GM19397 (cell line): ENCODE measurements around the gene KLK4.
A peak's percentile ranks its signal among the peaks of the same experiment; 100 is the strongest.
"Not testable (repeated sequence)": the region's sequence is repeated elsewhere in the genome, so short reads cannot be mapped to it uniquely, and the experiment has no call there.

Source experiments
- ATAC-seq: cut with Tn5 transposase; IDR thresholded peaks from one replicate; pipeline ENCODE4 v1.9.1; 2021; ENCODE audit warnings: mild to moderate bottlenecking, moderate library complexity; ENCODE audit not compliant: unreplicated experiment

Gene KLK4

DNA sequence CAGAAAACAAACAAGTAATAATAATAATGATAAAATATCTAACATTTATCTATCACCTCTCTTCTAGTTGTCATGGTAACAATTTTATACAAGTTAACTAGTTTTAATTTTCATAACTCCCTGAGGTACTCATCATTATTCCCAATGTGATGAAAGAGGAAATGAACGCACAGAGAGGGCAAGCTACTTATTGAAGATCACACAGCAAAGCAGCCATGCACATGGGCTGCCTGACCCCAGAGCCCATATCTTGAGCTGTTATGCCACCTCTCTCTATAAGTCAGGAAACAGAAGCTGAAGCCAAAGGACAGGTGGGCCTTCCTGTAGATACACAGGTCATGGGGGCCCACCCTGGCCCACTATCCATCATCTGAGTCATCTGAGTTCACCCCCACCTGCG lies 4.9 kb upstream of the KLK4 start:
- ATAC-seq: no peak

DNA sequence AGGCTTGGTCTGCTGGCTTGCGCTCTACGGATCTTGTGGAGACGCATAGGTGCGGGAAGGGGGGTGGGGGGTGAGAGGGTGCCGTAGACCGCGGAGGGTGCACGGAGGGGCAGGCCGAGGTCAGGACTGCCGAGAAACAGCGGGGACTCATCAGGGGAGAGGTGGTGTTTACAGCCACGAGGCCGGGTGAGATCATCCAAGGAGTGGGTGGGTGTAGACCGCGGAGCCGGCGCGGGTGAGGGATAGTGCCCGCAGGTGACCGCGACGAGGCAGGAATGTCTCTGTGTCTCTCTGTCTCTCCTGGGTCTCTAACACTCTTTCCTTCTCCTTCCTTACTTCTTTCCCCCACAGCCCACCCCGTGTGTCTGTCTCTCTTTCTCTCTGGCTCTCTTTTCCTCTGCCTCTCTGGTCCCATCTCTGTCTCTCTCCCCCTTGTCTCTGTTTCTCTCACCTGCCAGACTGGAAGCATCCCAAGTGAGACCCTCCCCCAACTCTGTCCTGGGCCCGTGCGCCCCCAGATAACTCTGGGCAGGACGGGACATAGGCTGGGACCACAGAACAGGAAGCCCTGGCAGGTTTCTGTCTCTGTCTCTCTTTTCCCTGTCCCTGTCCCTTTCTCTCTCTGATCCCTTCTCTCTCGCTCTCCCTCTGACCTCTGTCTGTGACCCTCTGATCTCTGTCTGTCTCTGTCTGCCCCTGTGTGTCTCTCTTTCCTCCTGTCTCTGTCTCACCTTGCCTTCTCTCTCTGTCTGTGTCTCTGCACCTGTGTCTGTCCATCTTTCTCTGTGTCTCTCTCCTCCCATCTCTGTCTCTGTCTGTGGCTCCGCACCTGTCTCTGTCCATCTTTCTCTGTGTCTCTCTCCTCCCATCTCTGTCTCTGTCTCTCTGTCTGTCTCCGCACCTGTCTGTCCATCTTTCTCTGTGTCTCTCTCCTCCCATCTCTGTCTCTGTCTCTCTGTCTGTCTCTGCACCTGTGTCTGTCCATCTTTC lies 1.8 kb upstream of the KLK4 start:
- ATAC-seq: no peak

DNA sequence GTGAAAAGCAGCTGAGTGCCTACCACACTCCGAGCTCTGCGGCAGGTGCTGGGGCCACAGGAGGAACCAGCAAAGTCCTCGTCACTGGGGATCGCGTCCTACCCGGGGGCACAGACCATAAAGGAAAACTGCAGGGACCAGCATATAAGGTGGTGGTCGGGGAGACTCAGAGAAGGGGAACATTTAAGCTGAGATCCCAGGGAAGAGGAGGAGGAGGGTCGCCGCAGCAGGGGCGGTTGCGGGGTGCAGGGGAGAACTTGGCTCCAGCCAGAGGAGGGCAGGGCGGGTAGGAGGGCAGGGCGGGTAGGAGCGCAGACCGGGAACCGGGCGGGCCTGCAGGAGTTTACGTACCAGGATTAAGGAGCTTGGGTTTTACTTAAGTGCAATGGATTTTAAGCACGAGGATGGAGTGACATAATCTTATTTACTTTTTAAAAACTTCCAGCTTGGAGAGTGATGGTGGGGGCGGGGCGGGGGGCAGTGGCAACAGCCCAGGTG lies 956 bp upstream of the KLK4 start:
- no peak for ATAC-seq

DNA sequence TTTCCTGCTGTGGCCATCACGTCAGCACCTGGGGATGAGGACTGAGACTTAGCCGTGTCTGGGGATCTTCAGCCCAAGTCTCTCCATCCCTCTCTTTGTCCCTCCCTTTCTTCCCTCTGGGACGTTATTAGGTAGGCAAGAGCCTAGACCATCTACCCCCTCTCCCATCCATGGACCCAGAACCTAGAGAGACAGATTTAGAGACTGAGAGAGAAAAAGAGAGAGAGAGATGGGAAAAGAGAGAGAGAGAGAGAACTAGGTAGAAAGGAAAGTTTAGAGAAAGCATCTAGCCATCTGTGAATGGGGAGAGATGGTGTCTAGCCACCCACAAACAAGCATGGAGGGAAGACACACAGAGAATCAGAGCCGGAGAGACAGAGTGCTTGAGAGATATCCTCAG lies 473 bp downstream of the KLK4 start:
- ATAC-seq: no peak

DNA sequence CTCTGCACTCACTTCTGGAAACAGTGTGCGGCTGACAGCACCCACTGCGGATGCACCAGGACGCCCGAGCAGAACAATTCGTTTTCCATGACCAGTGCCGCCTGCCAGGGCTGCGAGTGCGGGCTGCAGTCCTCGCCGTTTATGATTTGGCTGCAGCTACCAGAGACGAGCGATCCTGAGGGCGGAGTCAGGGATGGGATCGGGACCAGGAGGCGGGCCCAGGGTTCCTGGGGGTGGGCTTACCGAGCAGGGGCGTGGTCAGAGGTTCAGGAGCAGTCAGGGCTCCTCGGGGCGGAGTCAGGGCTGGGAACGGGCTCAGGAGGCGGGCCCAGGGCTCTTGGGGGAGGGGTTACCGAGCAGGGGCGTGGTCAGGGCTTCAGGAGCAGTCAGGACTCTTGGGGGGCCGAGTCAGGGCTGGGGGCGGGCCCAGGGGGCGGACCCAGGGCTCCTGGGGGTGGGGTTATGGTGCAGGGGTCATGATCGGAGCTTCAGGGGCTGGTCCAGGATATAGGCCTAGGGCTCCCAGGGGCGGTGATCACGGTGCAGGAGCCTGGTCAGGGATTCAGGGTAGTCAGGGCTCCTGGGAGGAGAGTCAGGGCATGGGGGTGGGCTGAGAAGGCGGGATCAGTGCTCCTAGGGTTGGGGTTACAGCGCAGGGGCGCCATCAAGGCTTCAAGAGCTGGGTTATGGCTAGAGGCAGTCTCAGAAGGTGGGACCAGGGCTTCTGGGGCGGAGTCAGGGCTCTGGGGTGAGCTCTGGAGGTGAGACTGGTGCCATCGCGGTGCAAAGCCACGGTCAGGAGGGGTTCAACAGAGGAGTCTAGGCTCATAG lies 1.7 kb downstream of the KLK4 start:
- ATAC-seq: no peak

DNA sequence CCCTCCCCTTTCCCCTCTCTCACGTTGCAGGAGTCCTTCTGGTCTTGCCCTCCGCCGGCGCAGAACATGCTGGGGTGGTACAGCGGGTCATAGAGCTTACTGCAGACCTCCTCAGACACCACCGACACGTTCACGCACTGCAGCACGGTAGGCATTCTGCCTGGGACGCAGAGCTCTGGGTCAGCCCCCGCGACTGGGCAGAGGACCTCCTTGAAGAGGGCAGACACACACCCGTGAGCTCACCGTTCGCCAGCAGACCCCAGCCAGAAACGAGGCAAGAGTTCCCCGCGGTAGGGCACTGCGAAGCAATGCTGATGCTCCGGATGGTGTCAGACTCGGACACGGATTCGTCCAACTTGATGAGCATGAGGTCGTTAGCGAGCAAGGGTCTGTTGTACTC lies 2.9 kb downstream of the KLK4 start:
- no peak for ATAC-seq

DNA sequence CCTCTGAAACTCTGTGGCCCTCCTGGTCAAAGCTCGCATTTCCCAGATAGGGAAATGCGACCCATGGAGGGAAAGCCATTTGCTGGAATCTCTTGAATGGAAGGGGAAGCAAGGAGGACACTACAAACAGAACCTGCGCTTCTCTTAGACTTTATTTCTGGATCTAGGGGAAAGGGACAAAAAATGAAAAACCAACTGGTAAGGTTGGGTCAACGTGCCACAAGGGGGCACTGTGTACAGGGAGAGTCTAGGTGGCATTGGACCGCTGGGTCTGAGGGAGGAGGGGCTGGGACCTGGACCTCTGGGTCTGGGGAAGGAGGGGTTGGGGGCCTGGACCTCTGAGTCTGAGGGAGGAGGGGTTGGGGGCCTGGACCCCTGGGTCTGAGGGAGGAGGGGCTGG lies 5.0 kb downstream of the KLK4 start:
- ATAC-seq: no peak

DNA sequence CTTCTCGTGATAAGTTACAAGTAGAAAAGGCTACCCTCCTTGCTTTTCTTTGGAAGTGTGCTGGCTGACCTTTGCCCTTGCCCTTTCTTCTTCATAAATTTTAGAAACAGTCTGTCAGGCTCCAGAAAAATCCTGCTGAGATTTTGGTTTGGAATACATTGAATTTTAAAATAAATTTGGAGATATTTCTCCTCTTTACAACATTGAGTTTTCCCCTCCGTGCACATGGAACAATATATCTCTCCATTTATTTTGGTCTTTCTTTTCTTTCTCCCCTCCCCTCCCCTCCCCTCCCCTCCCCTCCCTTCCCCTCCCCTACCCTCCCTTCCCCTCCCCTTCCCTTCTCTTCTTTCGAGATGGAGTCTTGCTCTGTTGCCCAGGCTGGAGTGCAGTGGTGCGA lies 8.6 kb downstream of the KLK4 start:
- no peak for ATAC-seq

DNA sequence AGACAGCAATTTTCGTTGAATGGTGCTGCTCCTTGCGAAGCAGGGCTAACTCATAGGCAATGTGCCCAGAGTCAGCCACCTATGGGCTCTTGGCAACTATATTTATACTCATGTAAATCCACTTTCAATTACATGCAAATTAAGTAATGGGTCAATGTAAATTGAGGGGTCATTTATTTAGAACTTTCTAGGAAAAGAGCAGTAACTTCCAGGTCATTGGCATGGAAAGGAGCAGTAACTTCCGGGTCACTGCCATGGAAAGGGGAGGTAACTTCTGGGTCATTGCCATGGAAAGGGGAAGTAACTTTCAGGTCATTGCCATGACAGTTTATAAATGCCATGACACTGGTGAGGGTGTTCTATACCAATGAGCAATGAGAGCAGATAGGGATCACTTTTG lies 11.6 kb downstream of the KLK4 start:
- no peak for ATAC-seq

DNA sequence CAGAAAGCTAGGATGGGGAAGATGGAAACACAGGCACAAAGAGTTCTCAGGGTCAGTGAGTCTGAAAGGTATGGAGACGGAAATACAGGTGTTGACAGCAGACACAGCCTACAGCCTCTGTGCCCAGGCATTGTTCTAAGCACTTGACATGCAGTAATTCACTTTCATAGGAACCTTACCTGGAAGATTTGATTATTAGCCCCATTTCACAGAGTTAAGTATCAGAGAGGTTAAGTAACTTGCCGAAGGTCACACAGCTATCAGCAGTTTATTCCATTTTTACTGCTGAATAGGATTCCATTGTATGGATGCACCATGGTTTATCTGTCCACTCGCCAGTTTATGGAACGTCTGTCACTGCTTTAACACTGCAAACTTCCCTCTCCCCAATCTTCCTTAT lies 13.2 kb downstream of the KLK4 start:
- no peak for ATAC-seq

DNA sequence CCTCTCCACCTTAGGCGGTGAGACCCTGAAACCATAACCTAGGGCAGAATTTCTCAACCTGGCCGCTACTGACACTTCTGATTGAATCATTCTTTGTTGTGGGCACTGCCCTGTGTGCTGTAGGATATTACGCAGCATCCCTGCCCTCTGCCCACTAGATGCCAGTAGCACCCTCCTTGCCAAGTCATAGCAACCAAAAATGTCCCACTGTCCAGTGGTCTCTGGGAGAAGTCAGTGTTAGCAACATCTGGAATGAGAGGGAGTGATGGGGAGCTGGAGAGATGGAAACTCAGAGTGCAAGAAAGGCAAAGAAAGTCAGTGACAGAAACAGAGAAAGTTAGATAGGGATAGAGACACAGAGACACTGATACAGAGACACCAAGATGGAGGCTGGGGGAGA lies 13.6 kb downstream of the KLK4 start:
- ATAC-seq: peak; percentile 4

DNA sequence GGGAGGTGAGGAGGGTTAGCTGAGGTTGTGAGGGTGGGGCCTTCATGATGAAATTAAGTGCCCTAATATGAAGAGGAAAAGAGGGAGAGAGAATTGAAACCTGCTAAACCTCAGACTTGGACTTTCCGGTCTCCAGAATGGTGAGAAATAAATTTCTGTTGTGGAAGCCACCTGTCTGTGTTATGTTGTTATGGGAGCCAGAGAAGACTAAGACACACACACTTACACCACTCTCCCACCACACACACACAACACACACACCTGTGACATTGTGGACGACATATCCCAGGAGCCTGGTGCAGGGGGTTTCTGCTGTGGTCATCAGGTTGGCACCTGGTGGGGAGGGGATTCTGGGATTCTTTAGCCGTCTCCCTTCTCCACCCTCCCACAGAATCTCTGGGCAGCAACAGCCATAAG lies 14.0 kb downstream of the KLK4 start:
- peak; percentile 21 for ATAC-seq

DNA sequence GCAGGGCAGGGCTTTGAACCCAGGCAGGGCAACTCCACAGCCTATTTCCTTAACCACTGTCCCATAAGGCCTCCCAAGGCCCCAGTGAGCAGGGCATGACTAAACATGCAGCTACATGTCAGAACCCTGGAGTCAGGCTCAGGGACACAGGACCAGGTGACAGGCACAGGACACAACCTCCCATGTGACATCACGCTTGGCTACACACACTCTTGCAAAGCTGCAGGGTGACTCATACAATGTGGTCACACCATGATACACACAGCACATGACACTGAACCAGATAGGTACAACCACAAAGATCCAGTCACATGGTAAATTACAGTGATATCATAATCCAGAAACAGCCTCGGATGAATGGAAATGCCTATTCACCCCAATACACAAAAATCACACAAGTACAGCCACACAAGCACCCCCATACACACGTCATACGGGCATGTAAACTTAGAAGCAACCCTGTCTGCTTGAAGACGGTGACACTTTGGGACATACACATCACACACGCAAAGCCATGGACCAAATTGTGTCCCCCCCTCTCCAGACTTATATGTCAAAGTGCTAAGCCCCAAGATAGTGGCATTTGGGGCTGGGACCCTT lies 14.5 kb downstream of the KLK4 start:
- ATAC-seq: peak; percentile 86

DNA sequence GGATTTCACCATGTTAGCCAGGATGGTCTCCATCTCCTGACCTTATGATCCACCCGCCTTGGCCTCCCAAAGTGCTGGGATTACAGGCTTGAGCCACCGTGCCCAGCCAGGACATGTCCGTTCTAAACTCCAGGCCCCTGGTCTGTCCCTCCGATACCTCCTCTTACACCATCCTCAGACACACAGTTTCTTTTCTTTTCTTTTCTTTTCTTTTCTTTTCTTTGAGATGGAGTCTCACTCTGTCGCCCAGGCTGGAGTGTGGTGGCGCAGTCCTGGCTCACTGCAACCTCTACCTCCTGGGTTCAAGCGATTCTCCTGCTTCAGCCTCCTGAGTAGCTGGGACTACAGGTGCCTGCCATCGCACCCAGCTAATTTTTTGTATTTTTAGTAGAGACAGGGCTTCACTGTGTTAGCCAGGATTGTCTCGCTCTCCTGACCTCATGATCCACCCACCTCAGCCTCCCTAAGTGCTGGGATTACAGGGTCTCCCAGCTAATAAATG lies 15.1 kb downstream of the KLK4 start:
- ATAC-seq: not testable (repeated sequence)

DNA sequence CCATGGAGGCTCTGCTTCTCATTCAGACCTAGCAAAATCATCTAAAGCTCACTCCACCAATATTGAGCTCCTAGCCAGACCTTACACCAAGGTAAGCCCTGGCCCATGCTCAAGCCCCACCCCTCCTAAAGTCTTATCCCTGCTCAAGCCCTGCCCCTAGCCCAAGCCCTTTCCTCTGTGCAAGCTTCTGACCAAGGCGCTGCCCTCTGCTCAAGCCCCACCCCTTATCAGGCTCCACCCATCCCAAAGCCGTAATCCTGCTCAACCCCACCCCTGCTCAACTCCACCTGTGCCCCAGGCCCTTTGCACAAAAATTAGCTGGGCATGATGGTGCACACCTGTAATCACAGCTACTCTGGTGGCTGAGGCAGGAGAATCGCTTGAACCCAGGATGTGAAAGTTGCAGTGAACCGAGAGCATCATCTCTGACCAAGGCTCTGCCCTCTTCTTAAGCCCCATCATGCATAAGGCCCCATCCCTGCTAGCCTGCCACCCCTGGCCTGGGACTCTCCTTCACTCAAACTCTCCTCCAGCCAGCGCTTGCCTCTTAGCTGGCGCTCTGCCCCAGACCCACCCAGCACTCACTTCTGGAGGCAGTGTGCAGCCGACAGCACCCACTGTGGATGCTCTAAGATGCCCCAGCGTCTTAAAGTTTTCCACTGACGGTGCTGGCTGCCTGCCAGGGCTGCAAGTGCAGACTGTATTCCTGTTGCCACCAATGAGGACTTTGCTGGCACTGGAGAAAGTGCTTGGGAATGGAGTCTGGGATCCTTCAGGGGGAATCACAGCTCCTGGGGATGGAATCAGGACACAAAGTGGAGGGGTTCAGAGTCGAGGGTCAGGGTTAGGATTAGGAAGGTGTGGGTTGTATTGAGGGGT lies 16.5 kb downstream of the KLK4 start:
- no peak for ATAC-seq

DNA sequence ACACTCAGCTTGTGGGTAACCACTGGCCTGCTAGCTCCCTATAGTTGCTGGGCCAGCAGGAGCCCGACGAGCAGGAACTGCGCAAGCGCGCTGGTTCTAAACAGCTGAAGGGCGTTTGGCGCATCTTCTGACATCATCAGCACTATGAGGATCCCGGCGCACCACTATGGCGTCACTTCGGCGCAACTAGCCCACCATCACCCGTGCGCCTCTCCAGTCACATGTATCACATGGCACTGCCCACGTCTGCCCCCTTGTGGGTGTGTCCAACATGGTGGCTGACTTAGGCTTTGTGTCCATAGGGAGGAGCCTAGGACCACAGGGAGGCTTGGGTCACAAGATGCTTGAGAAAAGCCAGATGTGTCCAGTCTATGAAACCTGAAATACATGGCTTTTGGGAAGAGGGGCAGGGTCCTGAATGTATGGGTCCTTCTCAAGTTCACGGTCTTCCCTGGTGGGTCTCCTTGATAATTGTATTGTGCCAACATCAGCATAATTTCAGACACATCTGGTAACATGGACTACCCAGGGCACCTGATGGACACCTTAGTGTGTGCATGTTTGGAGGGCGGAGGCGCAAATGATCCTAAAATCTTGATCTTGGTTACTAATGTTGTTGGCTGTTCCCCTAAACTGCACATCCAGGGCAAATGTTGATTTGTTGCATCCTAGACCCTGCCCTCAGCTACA lies 18.0 kb downstream of the KLK4 start:
- no peak for ATAC-seq

DNA sequence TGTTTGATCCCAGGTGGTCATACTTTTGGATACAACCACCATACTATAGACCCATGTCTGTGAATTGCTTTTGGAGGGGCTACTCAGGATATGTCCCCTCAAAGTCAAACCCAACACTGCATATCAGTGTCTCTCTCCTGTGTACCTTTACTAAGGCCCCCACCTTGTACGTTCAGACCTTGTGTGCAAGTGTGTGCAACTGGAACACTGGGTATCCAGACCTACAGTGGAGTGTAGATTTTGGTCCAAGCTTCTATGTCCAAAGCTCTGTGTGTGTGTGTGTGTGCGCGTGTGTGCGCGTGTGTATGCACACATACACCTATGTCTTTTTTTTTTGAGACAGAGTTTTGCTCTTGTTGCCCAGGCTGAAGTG lies 20.0 kb downstream of the KLK4 start:
- ATAC-seq: no peak

DNA sequence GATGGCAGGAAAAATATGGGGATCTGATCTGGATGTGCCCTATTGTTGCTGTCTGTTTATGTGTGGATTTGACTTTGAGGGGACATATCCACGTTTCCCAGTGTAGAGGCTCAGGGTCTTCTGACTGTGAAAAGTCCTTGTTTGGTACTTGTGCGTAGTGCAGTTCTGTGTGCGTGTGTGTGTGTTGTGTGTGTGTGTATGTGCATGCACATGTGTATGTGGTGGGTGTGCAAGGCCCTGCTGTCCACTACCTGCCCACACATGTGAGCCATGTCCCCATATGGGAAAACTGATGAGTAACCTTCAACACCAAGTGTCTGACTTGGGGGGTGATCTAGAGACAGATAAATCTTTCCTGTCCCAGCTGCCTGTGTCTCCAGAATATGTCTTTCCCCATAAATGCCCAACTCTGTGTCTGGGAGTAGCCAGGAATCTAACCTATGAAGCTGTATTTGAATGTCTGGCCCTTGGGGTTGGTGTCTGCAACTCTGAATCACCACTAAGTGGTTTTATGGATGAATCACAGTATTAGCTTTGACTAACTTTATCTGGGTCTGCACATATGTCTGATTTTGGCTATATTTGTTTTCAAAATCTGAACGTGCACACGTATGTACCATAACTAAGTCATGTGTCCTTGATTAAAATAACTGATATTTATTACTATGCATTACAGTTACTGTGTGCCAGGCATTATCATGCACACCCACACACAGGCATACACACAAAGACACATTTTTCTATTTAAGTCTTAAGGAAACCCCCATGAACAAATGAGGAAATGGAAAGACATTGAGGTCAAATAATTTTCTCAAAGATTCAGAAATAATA lies 20.6 kb downstream of the KLK4 start:
- ATAC-seq: no peak

DNA sequence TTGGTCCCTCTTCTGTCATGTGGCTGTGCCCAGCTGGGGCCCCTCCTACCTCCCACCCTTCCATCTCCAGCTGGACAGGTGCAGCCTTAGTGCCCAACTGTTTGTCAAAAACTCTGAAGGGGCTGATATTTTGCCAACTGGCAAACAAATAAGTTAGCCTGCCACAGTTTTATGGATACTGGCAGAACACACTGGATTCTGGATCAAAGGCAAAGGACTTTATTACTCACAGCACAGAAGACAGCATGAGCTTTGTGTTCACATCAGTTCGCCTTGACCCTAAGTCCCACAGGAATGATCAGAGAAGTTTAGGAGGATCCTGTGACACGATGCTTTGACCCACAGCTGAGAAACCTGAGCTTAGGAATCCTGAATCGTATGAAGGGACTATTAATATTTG lies 21.6 kb downstream of the KLK4 start:
- no peak for ATAC-seq
